ENCODE results near the gene RNF2.

The RNF2 gene

DNA sequence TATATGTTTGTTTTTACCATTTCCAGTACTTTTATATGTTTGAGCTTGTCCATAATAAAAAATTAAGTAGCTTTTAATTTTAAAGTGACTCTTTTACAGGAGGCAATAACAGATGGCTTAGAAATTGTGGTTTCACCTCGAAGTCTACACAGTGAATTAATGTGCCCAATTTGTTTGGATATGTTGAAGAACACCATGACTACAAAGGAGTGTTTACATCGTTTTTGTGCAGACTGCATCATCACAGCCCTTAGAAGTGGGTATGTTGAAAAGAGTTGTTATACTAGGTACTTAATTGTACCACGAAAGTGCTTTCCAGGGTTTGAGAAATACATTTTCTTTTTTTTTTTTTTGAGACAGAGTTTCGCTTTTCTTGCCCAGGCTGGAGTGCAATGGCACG lies 46.1 kb downstream of the RNF2 start:
- no peak overlapping the region for H3K4me3 Mint-ChIP-seq
- H3K27ac Mint-ChIP-seq = no peak overlapping the region
- H3K4me1 Mint-ChIP-seq (ENCODE audit: low read depth) = no peaks in the 10 kb centered on the region
- no peaks in the 10 kb centered on the region for H3K27me3 Mint-ChIP-seq (ENCODE audit: low read depth)
- H3K9me3 Mint-ChIP-seq = no peaks in the 10 kb centered on the region
- peaks cover 23% of the 10 kb centered on the region for H3K36me3 Mint-ChIP-seq (ENCODE audit: low read depth)

DNA sequence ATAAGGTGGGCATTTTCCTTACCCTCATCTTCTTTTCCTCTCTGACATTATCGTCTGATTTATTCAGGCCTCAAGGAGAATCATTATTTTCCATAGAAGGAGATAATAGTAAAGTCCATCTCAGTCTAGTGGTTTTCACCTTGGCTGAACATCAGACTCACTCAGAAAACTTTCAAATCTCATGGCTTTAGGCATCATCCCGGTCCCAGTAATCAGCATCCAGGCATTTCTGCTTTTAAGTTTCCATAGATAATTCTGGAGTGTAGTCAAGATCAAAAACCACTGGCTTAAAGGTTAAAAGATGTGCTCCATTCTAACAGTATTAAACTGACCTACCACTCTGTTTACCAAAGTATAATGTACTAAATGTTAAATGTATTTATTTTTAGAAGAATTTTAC lies 49.4 kb downstream of the RNF2 start:
- no peaks in the 10 kb centered on the region for H3K27me3 Mint-ChIP-seq (ENCODE audit: low read depth)
- H3K36me3 Mint-ChIP-seq (ENCODE audit: low read depth) = peaks cover 23% of the 10 kb centered on the region
- no peak overlapping the region for H3K4me3 Mint-ChIP-seq
- no peaks in the 10 kb centered on the region for H3K4me1 Mint-ChIP-seq (ENCODE audit: low read depth)
- H3K9me3 Mint-ChIP-seq = no peaks in the 10 kb centered on the region
- H3K27ac Mint-ChIP-seq = no peak overlapping the region

DNA sequence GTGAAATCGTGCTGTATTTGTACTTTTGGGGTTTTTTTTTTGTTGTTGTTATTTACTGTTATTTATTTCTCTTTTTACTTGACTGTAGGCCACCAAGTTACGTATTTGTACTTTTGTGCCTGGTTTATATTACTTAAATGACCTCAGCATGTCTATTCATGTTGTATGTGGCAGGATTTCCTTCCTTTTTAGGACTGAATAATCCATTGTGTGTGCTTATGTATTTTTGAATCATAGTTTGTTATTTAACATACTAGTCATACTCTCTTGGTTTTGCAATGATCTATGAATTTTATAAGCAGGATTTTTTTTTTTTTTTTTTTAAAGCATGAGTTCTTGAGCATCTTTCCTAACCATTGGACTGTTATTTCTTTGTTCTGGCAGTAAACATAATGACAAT lies 51.2 kb downstream of the RNF2 start:
- no peak overlapping the region for H3K4me3 Mint-ChIP-seq
- H3K27me3 Mint-ChIP-seq (ENCODE audit: low read depth) = no peaks in the 10 kb centered on the region
- H3K36me3 Mint-ChIP-seq (ENCODE audit: low read depth) = peaks cover 21% of the 10 kb centered on the region
- H3K4me1 Mint-ChIP-seq (ENCODE audit: low read depth) = no peaks in the 10 kb centered on the region
- H3K27ac Mint-ChIP-seq = no peak overlapping the region
- H3K9me3 Mint-ChIP-seq = no peaks in the 10 kb centered on the region

DNA sequence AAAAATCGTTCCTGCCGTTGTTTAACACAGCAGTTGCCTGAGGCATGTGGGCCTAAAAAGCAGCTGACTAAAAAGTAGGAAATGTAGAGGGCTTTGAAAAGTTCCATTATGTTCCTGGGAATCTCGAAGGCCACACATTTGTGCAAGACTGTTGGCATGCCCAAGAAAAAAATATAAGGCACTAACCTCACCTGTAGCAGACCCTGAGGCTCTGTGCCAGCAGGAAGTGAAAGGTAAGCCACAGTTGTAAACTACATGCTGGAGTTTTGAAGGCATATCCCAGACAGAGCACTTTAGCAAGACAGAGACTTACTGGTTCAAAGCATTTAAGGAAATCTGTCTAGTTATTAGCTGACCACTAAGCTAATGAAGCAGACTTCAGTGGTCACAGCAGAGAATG lies 58.7 kb downstream of the RNF2 start:
- Mint-ChIP-seq H3K4me3 (no peak overlapping the region), H3K4me1 (ENCODE audit: low read depth) (no peaks in the 10 kb centered on the region), H3K27me3 (ENCODE audit: low read depth) (no peaks in the 10 kb centered on the region), H3K27ac (no peak overlapping the region), H3K36me3 (ENCODE audit: low read depth) (peaks cover 6% of the 10 kb centered on the region), H3K9me3 (peaks cover 13% of the 10 kb centered on the region)

DNA sequence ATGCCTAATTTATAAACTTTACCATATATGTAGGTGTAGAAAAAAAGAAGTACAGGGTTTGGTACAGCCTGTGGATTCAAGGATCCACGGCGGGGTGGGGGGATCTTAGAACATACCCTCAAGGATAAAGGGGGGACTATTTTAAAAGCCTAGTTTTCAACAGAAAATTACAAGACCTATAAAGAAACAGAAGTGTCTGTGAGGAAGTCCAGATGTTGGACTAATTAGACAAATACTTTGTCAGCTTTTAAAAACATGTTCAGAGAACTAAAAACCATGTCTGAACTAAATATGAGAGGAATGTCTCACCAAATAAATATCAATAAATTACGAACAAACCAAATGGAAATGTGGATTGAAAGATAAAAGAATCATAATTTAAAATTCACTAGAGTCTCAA lies 59.8 kb downstream of the RNF2 start:
- Mint-ChIP-seq H3K9me3 (peaks cover 22% of the 10 kb centered on the region), H3K36me3 (ENCODE audit: low read depth) (peaks cover 9% of the 10 kb centered on the region), H3K4me1 (ENCODE audit: low read depth) (no peaks in the 10 kb centered on the region), H3K4me3 (no peak overlapping the region), H3K27ac (no peak overlapping the region), H3K27me3 (ENCODE audit: low read depth) (no peaks in the 10 kb centered on the region)

DNA sequence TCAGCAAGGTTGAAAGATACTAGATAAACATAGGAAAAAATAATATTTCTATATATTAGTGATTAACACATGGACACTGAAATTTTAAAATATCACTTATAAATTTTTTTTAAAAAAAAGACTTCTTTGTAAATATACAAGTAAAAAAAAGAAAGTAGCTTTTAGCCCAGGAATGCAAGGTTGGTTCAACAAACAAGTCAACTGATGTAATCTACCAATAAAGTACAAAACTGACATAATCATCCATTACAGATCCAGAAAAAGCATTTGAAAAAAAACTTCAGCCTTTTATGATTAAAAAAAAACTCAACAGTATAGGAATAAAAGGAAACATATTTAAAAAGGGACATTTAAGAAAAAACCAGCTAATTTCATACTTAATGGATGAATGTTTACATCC lies 63.0 kb downstream of the RNF2 start:
- H3K36me3 Mint-ChIP-seq (ENCODE audit: low read depth) = peaks cover 5% of the 10 kb centered on the region
- no peaks in the 10 kb centered on the region for H3K4me1 Mint-ChIP-seq (ENCODE audit: low read depth)
- no peaks in the 10 kb centered on the region for H3K27me3 Mint-ChIP-seq (ENCODE audit: low read depth)
- H3K4me3 Mint-ChIP-seq = no peak overlapping the region
- peaks cover 27% of the 10 kb centered on the region for H3K9me3 Mint-ChIP-seq
- no peak overlapping the region for H3K27ac Mint-ChIP-seq

DNA sequence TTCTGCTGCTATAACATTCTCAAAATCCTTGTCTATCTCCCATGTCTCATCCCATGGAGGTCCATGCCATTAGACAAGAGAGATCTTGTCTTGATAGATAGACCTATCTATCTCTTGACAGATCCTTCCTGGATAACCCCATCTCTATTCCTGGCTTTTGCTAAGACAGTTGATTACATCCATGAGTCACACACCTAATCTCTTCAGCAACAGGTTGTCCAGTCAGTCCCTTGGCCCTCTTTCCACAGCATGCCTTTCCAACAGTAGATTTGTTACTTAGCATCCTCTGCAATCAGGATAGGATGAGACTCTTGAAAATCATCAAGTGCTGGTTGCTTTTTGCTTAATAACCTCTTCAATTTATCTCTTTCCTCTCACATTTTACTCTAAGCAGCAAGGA lies 64.8 kb downstream of the RNF2 start:
- Mint-ChIP-seq H3K9me3 (peaks cover 27% of the 10 kb centered on the region), H3K27me3 (ENCODE audit: low read depth) (no peaks in the 10 kb centered on the region), H3K36me3 (ENCODE audit: low read depth) (peaks cover 5% of the 10 kb centered on the region), H3K27ac (no peak overlapping the region), H3K4me3 (no peak overlapping the region), H3K4me1 (ENCODE audit: low read depth) (no peaks in the 10 kb centered on the region)

DNA sequence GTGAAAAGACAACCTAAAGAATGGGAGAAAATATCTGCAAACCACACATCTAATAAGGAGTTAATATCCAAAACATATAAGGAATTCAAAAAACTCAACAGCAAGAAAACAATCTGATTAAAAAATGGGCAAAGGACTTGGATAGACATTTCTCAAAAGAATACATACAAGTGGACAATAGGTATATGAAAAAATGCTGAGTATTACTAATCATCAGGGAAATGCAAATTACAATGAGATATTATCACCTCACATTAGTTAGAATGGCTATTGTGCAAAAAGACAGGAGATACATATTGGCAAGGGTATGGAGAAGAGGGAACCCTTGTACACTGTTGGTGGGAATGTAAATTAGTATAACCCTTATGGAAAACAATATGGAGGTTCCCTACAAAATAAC lies 66.5 kb downstream of the RNF2 start:
- Mint-ChIP-seq H3K27me3 (ENCODE audit: low read depth) (no peaks in the 10 kb centered on the region), H3K27ac (no peak overlapping the region), H3K36me3 (ENCODE audit: low read depth) (peaks cover 7% of the 10 kb centered on the region), H3K9me3 (peaks cover 27% of the 10 kb centered on the region), H3K4me1 (ENCODE audit: low read depth) (no peaks in the 10 kb centered on the region), H3K4me3 (no peak overlapping the region)

DNA sequence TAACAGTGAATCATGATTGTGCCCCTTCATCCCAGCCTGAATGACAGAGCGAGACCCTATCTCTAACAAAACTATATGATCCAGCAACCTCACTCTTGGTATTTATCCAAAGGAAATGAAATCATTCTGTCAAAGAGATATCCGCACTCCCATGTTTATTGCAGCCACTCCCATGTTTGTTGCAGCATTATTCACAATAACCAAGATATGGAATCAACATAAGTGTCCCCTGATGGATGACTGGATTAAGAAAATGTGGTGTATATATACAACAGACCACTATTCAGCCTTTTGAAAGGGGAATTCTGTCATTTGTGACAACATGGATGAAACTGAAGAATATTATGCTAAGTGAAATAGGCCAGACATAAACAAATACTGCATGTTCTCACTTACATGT lies 67.0 kb downstream of the RNF2 start:
- Mint-ChIP-seq H3K4me3 (no peak overlapping the region), H3K4me1 (ENCODE audit: low read depth) (no peaks in the 10 kb centered on the region), H3K27me3 (ENCODE audit: low read depth) (no peaks in the 10 kb centered on the region), H3K9me3 (peaks cover 27% of the 10 kb centered on the region), H3K36me3 (ENCODE audit: low read depth) (peaks cover 7% of the 10 kb centered on the region), H3K27ac (no peak overlapping the region)

DNA sequence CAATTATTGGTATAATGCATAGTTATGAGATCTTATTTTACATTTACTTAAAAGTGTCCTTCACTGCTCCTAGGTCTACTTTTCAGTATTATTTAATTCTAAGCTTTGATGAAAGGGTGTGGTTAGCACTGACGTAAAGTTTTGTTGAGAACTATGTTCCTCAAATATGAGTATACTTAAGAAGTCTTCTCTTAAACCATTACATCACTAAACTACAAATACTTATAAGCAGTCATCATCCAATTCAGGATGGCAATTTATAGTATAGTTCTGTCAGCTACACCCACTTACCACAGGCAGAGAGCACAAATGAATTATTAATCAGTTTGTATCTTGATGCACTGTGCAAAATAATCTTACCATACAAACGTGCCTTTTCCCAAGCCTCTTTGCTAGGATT lies 84.3 kb downstream of the RNF2 start:
- H3K27me3 Mint-ChIP-seq (ENCODE audit: low read depth) = no peaks in the 10 kb centered on the region
- H3K4me1 Mint-ChIP-seq (ENCODE audit: low read depth) = no peaks in the 10 kb centered on the region
- H3K27ac Mint-ChIP-seq = no peak overlapping the region
- peaks cover 9% of the 10 kb centered on the region for H3K9me3 Mint-ChIP-seq
- H3K4me3 Mint-ChIP-seq = no peak overlapping the region
- H3K36me3 Mint-ChIP-seq (ENCODE audit: low read depth) = peaks cover 42% of the 10 kb centered on the region

DNA sequence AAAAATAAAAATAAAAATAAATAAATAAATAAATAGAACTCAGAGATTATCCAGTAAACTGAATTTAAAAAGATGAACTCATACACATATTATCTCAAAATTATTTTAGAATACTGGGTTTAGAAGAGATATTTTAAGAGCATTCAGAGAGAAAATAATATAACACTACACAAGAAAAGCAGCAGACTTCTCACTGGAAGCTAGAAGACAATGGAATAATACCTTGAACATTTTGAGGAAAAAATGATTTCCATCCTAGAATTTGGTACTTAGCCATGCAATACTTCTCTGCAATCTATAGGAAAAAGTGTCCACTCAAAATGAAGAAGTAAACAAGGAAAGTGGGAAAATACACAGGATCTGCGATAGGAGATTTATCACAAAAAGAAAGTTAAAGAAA lies 87.2 kb downstream of the RNF2 start:
- Mint-ChIP-seq H3K36me3 (ENCODE audit: low read depth) (peaks cover 41% of the 10 kb centered on the region), H3K4me3 (no peak overlapping the region), H3K4me1 (ENCODE audit: low read depth) (no peaks in the 10 kb centered on the region)

DNA sequence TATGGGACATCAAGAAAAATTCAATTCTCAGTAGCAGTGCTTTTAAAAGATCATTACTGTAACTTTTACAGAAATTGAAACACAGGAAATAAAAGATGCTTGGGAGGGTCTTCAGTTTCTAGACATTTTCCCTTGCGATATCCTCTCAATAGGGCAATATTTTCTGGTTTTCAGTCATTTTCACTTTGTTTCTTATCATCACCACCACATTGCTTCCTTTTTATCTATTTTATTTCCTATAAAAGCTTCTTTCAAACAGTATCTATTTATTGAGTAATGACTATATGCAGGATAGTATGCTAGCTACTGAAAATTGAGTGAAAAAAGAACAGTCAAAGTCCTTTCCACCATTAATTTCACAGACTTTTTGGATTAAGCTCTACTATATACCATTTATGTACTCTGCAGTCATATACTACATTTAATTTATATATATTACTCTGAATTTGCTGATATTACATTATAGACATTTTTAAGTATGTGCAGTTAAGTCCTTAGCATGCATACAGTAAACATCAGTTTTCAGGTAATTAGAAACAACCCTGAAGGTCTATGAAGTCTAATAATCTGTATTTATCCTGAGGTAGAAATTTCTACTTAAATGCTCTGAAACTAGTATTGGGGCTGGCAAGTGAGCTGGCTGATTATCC lies 92.7 kb downstream of the RNF2 start:
- Mint-ChIP-seq H3K4me1 (ENCODE audit: low read depth) (no peaks in the 10 kb centered on the region), H3K27me3 (ENCODE audit: low read depth) (no peaks in the 10 kb centered on the region), H3K9me3 (peaks cover 4% of the 10 kb centered on the region), H3K27ac (no peak overlapping the region), H3K36me3 (ENCODE audit: low read depth) (peaks cover 34% of the 10 kb centered on the region), H3K4me3 (no peak overlapping the region)

More for the DNA sequence above, 87.2 kb downstream of the RNF2 start:
- H3K27me3 Mint-ChIP-seq (ENCODE audit: low read depth) = no peaks in the 10 kb centered on the region
- H3K27ac Mint-ChIP-seq = no peak overlapping the region
- peaks cover 9% of the 10 kb centered on the region for H3K9me3 Mint-ChIP-seq

DNA sequence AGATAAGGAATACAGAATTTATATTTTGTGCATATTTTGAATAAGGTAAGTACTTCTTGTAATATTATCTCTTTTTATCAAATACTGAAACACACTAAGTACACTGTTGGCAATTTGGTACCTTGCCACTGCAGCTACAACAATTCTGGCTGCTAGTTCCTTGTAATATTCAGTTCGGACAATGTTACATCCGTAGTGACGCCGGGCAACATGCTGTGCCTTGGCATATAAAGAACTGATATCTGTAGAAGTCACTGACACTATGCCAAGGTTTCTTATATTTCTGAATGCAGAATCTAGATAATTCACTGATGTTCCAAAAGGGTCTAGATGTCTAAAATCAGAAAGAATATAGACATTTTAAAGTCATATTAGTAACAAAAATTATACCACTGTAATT lies 93.9 kb downstream of the RNF2 start:
- Mint-ChIP-seq H3K4me3 (no peak overlapping the region), H3K9me3 (no peaks in the 10 kb centered on the region), H3K4me1 (ENCODE audit: low read depth) (no peaks in the 10 kb centered on the region), H3K36me3 (ENCODE audit: low read depth) (peaks cover 28% of the 10 kb centered on the region), H3K27me3 (ENCODE audit: low read depth) (no peaks in the 10 kb centered on the region), H3K27ac (no peak overlapping the region)

DNA sequence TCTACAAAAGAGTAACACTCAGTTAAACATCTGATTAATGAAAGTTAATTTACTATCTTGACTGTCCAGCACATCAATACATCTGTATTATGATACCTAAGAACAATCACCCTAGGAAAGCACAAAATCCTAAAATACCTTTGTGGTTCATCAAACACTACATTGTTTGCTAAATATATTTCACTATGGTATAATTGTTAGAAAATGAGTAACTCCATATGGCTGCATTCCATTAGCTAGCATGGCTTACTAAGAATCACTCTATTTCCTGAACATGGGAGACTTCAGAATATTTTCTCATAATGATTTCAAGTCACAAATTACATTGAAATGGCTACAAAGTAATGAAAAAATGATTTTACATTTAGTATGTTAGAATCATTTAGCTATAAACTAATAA lies 98.9 kb downstream of the RNF2 start:
- Mint-ChIP-seq H3K9me3 (no peaks in the 10 kb centered on the region), H3K4me1 (ENCODE audit: low read depth) (no peaks in the 10 kb centered on the region), H3K27me3 (ENCODE audit: low read depth) (no peaks in the 10 kb centered on the region), H3K27ac (no peak overlapping the region), H3K4me3 (no peak overlapping the region), H3K36me3 (ENCODE audit: low read depth) (peaks cover 35% of the 10 kb centered on the region)

DNA sequence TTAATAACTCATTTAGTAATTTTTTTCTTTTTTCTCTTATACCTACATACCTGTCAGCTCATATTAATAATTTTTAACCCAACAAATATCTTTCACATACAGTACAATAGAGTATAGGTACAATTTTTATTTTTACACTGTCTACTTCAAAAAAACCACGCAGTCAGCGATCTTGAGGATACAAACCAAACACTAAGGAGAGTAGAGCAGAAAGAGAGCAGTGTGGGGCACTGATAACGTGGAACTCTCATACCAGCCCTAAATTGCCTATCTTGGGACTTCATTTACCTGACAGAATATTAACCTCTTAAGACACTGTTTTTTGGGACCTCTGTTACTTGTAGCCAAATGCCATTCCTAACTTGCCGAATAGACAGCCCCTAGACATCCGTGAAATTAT lies 105.9 kb downstream of the RNF2 start:
- Mint-ChIP-seq H3K27me3 (ENCODE audit: low read depth) (no peaks in the 10 kb centered on the region), H3K36me3 (ENCODE audit: low read depth) (peaks cover 27% of the 10 kb centered on the region), H3K4me1 (ENCODE audit: low read depth) (peaks cover 28% of the 10 kb centered on the region), H3K4me3 (no peak overlapping the region), H3K9me3 (no peaks in the 10 kb centered on the region), H3K27ac (no peak overlapping the region)
